ENCODE measurements around the gene DPEP2.
"Not testable (repeated sequence)": the region's sequence is repeated elsewhere in the genome, so short reads cannot be mapped to it uniquely, and the experiment has no call there.

The DPEP2 gene

DNA sequence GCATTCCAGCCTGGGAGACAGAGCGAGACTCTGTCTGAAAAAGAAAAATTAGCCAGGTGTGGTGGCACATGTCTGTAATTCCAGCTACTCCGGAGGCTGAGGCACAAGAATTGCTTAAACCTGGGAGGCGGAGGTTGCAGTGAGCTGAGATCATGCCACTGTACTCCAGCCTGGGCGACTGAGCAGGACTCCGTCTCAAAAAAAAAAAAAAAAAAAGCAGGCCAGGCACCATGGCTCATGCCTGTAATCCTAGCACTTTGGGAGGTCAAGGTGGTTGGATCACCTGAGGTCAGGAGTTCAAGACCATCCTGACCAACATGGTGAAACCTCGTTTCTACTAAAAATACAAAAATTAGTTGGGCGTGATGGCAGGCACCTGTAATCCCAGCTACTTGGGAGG lies 27.0 kb downstream of the DPEP2 start:
- DNase-seq: not testable (repeated sequence)

DNA sequence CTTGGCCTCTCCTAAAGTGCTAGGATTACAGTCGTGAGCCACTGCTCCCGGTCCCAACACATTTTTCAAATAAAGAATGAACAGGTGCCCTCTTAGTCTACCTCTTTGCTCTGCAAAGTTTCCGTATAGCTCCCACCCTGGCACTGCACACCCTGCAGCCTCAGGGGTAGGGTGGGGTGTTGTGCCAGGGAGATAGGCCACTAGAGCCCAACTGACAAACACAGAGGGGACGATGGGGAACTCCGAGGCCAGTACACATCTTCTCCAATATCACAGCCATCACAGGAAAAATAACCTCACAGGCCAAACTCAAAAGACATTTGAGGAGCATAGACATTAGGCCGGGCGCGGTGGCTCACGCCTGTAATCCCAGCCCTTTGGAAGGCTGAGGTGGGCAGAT lies 28.2 kb downstream of the DPEP2 start:
- no peak for DNase-seq

DNA sequence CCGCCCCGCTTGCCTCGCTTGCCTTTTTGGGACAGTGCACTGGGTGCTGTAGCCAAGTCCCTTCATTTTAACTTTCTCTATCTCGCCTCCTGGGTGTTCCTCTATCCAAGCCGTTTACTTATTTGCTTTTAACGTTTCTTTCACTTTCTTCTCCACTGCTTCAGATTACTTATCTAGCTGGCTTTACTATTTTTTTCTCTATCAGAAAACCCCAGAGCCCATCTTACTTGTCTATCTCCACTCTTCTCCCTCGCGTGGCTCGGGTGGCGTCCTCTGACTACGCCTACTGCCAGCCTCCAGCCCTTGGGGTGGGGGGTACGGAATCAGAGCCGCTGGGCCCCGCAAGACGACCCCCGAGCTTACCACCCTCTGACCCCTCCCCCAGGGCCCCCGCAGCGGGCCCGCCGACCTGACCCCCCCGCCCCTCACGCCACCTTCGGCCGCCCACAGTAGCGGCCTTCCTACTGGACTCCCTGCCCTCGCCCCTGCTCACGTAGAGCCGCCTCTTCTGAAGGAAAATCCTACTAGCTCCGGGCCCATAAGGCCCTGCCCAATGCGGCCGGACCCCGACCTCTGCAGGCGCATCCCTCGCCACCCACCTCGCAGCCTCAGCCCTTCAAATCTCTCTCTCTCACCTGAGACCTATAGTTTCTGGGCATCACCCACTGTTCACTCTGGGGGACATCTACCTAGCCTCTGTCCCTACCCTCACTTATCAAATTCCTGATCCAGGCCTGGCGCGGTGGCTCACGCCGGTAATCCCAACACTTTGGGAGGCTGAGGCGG lies 29.8 kb downstream of the DPEP2 start:
- DNase-seq: no peak

DNA sequence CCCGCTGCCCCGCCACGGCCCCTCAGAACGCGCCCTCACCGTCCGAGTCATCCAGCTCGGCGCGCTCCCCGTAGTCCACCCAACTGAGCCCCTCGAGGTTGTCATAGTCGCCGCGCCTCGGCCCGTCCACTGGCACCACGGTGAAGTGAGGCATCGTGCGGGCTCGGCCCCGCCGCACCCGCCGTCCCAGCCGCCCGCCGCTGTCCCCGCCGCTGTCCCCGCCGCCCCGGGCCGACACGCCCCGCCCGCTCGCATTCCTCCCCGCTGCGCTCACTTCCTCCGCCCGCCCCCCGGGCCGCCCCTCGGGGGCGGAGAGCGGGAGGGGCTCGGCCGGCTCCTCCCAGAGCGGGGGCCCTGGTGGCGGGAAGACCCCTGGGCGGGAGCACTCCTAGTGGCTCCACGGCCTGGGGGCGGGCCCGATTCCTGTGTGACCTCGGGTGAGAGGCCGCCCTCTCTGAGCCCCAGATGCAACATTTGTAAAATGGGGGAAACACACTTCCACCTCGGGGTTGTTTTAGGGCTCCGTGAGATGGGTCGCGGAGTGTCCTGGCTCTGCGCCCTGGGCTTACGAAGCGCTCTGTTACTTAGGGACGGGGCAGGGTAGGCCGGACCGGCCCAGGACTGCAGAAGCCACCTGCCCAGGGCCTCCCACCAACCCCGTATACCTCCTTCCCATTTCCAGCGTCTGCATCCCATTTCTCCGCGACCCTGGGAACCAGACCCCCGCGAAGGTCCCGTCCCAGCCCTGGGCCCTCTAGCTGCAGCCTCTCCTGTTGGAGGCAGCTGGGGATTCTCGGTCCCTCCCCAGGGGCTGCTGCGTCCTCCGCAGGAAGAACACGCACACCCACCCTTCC lies 30.7 kb downstream of the DPEP2 start, which contains the start of gene SLC12A4:
Gene SLC12A4 (minus strand): TSS at position 238 of the 854 bp plus-strand sequence. CDS start 84 bp downstream, at position 154.
- peak; percentile 80 for DNase-seq

DNA sequence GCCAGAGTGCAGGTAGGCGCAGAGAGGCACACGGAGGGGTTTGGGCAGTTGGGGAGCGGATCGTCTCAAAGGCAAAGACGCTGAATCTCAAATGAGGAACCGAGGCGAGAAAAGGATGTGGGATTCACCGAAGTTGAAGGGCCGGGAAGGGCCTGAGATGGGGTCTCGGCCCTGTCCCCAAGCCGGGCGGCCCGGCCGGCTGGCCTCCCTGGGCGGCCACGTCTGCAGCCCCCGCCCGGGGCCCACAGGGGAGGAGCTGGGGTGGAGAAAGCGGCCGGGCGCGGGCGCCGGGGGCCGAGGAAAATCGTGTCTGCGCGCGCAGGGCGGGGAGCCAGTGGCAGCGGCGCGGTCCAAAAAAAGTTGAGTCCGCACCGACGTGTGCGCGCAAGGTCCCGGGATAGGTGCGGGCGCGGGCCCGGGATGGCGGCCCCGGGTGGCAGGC lies 31.3 kb downstream of the DPEP2 start:
- peak; percentile 28 for DNase-seq

DNA sequence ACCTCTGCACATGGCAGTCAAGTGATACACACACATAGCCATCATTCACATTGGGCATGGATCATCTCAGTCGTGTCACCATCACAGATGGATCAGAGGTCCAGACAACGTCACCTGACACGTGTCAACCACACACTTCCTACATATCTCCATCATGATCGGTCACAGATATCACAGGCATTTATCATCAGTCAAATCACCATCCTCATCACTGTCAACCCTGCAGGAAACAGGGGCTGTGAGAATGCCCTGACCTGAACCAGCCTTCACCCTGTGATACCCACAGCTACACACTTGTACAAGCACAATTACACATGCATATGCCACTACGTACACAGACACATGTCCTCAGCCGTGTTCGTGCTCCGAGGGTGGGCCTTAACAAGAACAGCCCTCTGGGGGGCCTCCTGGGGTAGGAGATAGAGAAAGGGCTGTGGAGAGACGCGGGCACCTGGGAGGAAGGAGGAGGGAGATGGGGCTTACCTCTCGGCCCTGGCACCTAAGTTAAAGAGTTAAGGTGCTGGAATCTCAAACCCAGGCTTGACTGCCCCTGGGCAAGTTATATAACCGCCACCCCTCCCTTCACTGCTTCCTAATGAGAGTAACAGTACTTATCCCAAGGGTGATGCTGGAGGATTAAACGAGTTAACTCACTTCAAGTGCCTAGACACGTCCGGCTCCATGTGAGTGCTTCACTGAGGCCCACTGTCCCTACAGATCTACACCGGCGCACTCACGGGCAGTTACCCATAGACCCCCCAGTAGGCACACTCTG lies 31.9 kb downstream of the DPEP2 start:
- DNase-seq: no peak

DNA sequence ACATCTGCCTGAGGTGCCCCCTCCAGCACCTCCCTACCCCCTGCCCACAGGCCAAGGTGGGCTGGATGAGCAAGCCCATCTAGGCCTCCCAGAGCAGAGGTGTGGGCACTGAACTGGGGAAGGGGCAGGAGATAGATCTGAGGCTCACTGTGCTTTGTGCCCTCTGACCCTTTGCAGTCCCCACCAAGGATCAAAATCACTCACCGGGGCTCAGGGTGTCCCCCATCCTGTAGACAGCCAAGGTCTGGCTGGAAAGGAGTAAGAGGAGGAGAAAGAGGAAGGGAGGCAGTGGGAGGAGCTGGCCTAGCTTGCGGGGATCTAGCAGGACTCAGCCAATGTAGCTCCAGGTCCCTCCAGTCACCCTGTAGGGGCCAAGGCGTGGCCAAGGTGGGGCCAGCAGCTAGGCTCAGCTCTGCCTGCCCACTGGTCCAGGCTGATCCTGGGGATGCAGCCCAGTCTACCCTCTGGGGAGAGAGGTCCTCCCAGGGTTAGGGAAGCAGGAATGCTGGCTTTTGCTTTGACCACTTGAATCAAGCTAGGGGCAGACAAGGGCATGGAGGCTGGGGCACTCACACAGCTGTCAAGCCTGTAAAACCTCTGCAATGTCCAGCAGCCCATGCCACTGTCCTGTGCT lies 32.6 kb downstream of the DPEP2 start:
- no peak for DNase-seq

DNA sequence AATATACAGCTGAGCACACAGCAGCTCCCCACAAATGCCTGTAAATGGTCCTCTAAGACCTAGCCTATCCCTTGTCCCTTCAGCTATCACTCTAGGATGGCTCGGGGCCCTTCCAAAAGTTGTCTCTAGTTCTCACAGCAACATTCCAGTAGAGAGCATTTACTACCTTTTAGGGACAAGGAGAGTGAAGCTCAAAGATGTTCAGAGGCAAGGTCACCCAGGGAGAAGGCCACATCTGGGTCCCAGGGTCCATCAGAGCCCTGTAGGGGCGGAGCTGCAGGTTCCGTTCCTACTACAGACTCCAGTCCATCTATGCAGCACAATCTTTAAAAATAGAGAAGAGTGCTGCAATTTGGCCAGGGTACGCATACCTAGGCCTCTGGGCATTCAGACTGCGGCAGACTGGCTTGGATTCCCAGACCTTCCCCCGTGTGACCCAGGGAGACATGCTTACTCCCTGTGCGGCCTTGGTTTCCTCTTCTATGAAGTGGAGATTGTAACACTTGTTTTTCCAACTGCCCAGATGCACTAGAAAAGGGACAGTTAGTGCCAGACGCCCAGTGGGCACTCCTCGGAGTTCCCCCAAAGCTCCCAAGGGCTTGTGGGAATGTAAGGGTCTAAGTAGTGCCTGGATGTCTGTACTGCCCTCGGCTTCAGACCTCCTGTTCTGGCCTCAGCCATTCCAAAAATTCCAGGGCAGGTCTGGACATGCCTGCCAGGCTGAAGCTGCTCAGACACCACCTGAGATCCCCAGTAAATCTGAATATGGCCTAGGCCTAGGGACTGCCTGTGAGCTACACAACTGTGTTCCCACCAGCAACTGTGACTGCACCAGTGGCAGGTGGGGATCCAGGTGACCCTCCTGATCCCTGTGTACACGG lies 33.4 kb downstream of the DPEP2 start:
- no peak for DNase-seq

DNA sequence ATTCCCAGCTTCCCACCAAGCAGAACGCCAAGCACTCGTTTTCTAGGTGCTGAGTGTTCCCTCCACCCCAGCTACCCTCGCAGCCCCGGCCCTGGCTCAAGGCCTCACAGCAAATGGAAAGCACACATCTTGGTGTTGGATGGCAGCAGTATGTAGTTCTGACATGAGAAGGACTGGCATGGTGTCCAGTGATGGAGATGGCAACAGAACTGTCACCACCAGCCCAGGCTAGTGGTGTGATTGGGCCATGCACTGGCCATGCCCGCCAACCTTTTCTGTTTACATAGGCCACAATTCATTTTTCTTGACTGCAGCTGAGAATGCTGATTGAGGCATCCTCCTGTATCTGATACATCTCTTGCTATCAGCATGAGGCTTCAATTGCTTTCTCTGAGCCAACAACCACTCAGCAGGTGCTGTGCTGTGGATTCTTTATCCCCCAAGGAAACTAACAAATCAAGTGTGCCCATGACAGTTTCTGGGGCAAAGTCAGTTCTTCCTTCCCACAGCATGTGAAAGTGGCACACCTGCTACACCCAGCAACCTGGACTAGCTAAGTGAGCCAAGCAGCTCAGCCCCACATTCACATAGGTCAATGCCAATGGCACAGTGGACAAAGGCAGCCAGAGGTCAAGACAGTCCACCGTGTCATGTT lies 34.7 kb downstream of the DPEP2 start:
- no peak for DNase-seq

DNA sequence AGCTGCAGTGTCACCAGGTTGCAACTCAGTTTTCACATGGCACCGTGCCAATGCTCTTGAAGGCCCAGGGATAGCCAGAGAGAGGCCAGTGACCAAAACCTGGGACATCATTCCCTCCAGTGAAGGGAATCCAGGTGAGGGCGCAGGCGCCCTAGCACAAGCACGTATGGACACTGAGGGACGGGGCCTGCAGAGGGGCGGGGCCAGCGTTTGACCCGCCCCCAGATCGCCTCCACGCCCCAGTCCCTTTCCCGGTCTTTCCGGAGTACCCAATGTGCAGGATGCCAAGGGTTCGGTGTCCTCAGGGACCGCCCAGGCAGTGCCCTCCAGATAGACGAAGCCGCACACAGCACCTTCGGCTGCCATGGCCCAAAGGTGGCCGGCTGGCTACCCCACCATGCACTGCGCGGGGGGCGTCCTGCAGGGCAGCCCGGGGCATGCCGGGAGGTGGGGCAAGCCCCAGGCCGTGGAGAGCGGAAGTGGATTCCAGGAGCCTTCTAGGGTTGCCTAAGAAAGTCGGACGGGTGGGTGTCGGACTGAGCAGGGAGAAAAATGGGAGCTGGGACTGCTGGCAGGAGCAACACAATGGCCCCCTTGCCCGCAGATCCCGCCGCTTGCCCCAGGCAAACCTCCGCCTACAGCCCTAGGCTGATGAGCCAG lies 35.5 kb downstream of the DPEP2 start:
- no peak for DNase-seq

DNA sequence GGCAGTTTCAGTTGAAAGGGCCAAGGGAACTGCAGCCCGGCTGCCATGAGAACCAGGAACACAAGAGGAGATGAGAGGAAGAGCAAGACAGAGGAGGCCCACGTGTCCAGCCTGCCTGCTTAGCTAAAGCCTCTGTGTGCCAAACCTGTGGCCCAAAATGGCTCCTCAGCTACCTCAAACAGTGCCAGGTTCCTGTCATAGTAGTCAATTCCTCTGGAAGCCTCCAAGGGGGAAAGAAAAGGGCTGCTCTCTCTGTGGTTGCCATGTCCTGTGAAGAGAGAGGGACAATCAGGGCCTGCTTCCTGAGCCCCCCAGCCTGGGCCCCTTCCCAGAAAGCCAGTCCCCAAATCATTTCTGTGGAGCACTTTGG lies 36.0 kb downstream of the DPEP2 start:
- no peak for DNase-seq

DNA sequence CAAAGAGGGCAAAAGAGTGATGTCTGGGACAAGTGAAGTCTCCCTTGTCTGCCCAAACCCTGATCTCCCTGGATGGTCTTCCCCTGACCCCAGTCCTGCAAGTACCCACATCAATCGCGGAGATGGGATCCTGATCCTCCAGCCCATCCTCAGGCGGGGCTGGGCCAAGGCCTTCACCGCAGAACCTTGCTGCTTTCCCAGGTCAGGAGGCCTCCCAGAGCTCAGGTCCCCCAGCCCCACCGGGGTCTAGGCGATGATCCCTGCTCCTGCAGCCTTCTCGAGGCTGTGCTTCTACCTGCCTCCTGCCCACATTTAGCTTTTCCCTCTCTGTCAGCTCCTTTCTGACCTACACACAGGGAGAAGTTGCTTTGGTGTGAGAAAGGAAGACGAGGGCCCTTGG lies 37.1 kb downstream of the DPEP2 start:
- no peak for DNase-seq

DNA sequence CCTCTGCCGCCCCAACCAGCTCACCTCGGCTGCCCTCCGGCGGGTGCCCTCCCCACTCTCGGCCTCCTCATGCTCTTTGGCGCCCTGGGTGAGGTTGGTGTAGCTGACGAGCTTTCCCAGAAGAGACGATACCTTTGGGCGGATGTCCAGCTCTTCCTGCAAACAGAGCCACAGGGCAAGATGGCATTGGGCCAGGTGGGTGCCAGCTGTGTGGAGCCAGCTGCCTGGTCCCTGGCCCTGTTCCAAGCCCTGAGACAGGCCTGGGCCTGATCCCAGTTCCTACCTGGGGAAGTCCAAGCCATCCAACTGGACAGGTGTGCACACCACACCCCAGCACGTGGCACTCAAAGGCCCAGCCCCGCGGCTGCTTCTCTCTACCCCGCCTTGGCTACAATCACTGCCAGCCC lies 37.7 kb downstream of the DPEP2 start:
- DNase-seq: no peak

DNA sequence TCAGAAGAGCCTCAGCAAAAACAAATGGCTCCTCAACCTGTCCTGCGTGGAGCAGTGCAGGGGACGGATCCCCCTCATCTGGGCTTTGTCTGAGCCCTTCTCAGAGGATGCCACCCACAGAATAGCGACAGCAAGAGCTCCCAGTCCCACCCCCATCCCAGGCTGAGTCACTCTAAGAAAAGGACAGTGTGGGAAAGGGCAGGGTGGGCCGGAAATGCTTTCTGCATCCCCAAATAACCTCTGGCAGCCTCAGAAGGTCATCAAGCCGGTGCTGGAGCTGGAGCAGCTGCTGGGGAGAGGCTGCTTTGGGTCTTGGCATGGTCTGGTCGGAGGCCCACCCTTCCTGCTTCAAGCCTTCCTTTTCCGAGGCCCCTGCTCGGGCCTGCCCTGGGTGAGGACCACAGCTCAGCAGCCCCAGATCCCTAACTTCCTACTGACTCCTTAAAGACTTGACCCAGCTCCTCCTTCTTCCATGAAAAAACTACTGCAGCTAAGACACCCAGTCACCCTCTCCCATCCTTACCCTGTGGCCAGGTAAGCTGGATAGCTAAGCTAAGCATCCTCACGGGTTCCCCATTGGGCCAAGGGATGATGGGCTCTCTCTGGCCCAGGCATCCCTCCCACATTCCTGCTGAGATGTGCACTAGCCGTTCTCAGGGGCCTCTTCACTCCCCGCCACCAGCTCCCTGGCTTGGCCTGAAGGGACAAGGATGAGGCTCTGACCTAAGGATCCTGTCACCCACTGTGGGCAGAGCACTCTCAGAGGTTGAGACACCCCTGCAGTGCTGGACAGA lies 39.6 kb downstream of the DPEP2 start:
- no peak for DNase-seq

DNA sequence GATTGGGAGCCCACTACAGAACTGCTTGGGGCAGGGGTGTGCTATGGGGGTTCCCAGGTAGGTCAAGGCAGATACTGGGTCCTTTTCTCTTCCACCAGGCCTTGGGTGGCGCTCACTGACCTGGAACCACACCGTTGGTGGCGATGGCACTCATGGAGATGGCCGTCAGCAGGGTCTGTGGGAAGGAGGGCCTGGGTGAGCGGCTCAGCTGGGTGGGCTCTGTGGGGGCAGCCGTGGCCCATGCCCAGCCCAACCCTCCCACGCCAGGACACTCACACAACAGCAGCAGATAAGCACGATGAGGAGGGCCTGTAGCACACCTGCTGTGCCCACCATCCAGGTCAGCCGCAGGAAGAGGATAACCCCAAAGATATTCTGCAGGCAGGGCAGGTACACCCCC lies 41.7 kb downstream of the DPEP2 start:
- no peak for DNase-seq

DNA sequence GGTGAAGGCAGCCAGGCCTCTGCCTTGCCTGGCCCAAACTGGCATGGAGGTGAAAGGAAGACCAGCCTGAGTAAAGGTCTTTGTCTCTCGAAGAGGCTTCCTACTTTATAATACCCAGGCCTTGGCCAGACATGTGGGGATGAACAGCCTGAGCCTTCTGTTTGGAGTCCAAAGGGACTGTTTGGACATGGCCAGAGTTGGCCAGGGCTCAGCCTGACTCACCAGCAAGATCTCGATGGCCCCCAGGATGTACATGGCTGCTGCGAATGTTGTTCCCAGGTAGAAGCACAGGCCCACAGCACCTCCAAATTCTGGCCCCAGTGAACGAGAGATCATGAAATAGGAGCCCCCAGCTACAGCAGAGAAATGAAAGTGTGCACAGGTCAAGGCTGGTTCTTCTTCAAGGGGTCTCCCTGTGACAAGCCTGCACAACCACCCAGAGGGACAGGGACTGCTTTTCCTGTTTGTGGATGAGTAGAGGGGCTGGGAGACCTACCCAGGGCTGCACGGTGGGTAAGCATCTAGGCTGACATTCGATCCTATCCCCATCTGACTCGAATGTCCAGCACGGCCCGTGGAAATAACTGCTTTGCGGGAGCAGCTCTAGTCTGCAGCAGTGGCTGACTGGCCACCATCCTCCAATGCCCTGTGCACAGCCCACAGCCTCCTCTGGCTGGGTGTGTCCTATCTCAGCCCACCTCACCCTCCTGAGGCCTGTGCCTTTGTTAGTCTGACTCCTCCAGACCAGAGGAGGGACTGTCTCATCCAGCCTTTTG lies 44.7 kb downstream of the DPEP2 start:
- no peak for DNase-seq

DNA sequence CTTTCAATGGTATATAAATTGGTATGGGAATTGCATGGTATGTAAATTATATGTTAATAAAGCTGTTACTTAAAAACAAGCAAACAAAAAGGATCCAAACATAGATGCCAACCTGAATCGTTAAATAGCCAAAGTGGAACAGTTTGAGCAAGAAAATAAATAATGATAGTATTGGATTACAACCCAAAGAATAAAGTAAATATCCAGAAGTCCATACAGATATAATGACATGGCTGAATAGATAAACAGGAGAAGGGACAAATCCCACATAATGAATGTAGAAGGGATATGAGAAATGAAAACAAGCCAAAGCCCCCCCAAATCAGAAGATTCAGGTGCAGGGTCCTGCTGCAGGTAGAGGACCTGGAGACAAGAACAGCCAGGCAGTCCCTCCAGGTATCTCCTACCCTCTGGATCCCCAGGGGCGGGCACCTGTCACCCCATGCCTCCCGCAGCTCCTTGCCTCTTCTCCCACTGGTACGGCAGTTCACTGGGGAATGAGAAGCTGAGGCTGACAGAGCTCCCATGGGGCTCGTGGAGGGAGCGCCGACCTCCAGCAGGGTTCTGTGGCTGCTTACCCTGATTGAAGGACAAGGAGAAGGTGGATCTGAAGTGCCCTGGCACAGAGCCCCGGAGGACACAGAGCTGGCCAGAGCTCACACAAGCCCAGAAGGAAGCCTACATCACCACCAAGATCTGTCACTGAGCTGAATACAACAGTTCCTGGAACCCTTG lies 45.5 kb downstream of the DPEP2 start:
- DNase-seq: no peak

DNA sequence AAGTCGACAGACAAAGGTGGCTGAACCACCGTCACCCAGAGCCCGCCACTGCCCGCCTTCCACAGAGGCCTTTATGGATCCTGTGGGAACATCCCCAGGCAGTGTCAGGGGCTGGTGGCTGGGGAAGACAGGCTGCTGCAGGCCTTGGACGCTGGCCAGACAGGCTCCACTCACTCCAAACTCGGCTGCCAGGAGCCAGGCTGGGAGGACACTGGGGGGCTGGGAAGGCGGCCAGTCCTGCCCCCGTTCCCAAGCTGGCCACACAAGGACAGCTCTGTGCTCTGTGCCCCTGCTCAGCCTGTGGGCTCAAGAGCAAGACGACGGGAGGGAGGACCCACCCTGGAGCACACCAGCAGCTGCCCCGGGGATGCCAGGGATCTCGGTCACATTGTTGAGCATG lies 47.8 kb downstream of the DPEP2 start:
- DNase-seq: no peak

All from T-helper 9 cell (primary cell).